ENCODE data around the gene SORL1. TPM values are rescaled to one million over a fixed set of nuclear protein-coding genes. Genes with fewer than 3 reads are reported as not detected.

SORL1 gene
- total RNA-seq, 1 donor from 2014 or later: 18.1 TPM

- no peak for DNase-seq (ENCODE audit: low spot score)
Measured at GRCh38 chr11:121583825-121584224, 131.7 kb downstream of the SORL1 start.

- DNase-seq (ENCODE audit: low spot score): no peak
Measured at GRCh38 chr11:121586750-121587149, 134.6 kb downstream of the SORL1 start.

GRCh38 chr11:121587182-121587581 is 135.1 kb downstream of the SORL1 start:
- DNase-seq (ENCODE audit: low spot score): no peak

GRCh38 chr11:121588747-121589146 is 136.6 kb downstream of the SORL1 start:
- DNase-seq (ENCODE audit: low spot score): no peak

- DNase-seq (ENCODE audit: low spot score): no peak
Measured at GRCh38 chr11:121589946-121590537, 137.9 kb downstream of the SORL1 start.

- DNase-seq (ENCODE audit: low spot score): no peak
Measured at GRCh38 chr11:121590772-121591404, 138.8 kb downstream of the SORL1 start.

GRCh38 chr11:121591405-121592033 is 139.4 kb downstream of the SORL1 start:
- peak; percentile 87 for DNase-seq (ENCODE audit: low spot score)

- DNase-seq (ENCODE audit: low spot score): no peak
Measured at GRCh38 chr11:121592708-121593107, 140.6 kb downstream of the SORL1 start.

GRCh38 chr11:121595717-121596161 is 143.6 kb downstream of the SORL1 start:
- peak; percentile 85 for DNase-seq (ENCODE audit: low spot score)

GRCh38 chr11:121596195-121597155 is 144.4 kb downstream of the SORL1 start:
- DNase-seq (ENCODE audit: low spot score): no peak

- no peak for DNase-seq (ENCODE audit: low spot score)
Measured at GRCh38 chr11:121603316-121603715, 151.2 kb downstream of the SORL1 start.

- no peak for DNase-seq (ENCODE audit: low spot score)
Measured at GRCh38 chr11:121604152-121604551, 152.0 kb downstream of the SORL1 start.

- no peak for DNase-seq (ENCODE audit: low spot score)
Measured at GRCh38 chr11:121606354-121606753, 154.2 kb downstream of the SORL1 start.

GRCh38 chr11:121607341-121607740 is 155.2 kb downstream of the SORL1 start:
- DNase-seq (ENCODE audit: low spot score): peak; percentile 86

- no peak for DNase-seq (ENCODE audit: low spot score)
Measured at GRCh38 chr11:121608545-121609098, 156.5 kb downstream of the SORL1 start.

- no peak for DNase-seq (ENCODE audit: low spot score)
Measured at GRCh38 chr11:121610706-121611105, 158.6 kb downstream of the SORL1 start.

- DNase-seq (ENCODE audit: low spot score): no peak
Measured at GRCh38 chr11:121611242-121611641, 159.1 kb downstream of the SORL1 start.

GRCh38 chr11:121613724-121614123 is 161.6 kb downstream of the SORL1 start:
- DNase-seq (ENCODE audit: low spot score): no peak

- no peak for DNase-seq (ENCODE audit: low spot score)
Measured at GRCh38 chr11:121614636-121615240, 162.6 kb downstream of the SORL1 start.

- DNase-seq (ENCODE audit: low spot score): peak; percentile 58
Measured at GRCh38 chr11:121615501-121615900, 163.4 kb downstream of the SORL1 start.

- DNase-seq (ENCODE audit: low spot score): peak; percentile 91
Measured at GRCh38 chr11:121618516-121618915, 166.4 kb downstream of the SORL1 start.
